ENCODE results near the gene UNC5C.
"Not testable (repeated sequence)": the region's sequence is repeated elsewhere in the genome, so short reads cannot be mapped to it uniquely, and the experiment has no call there.

Gene UNC5C

DNA sequence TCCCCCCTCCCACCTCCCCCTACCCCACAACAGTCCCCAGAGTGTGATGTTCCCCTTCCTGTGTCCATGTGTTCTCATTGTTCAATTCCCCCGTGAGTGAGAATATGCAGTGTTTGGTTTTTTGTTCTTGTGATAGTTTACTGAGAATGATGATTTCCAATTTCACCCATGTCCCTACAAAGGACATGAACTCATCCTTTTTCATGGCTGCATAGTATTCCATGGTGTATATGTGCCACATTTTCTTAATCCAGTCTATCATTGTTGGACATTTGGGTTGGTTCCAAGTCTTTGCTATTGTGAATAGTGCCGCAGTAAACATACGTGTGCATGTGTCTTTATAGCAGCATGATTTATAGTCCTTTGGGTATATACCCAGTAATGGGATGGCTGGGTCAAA, 377.4 kb downstream of the UNC5C start:
- DNase-seq (ENCODE audit: low read depth) = not testable (repeated sequence)

DNA sequence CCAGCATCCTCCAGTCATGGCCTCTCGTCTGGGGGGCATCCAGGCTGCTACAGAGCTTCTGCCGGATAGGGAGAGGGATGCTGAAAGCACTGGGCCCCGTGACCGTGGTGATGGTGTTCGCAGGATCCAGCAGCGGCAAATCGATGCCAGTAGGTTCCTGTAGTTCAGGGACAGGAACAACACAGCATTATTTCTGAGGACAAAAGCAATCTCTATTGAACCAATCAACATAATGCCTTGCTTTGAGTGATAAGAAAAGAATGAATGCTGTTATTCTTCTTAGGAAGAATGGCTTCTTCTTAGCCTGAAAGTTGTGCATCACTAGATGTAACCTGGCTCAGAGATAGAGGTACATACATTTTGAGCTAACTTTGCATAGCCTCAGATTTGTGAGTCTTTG, 378.6 kb downstream of the UNC5C start:
- no peak for DNase-seq (ENCODE audit: low read depth)

- DNase-seq (ENCODE audit: low read depth) = no peak
Observed at GRCh38 chr4:95167805-95168204, 381.0 kb downstream of the UNC5C start.

DNA sequence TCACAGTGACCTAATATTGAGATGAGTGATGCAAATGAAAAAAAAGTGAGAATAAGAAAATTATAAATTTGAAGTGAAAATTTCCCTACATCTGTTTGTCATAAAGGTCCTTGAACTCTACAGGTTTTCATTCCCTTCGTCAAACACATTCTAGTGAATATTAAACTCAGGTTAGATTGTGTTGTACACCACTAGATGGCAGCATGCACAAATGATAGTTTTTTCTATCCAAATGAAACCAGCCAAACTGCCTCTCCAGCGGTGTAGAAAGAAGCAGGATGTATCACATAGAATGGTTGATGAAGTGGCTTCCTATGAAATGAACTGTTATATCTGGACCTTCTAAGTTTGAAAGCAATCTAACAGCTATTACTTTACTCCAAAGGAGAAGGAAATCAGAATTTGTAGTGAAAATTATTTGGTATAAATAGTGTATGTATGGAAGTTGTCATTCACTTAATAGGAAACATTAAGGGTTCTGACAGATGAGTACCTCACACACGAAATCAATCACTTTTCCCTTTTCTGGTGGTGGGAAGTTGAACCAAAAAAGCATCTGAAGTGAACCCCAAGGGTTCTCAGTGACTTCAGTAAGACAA, 382.7 kb downstream of the UNC5C start:
- DNase-seq (ENCODE audit: low read depth) = no peak

GRCh38 chr4:95162867-95163266, 385.9 kb downstream of the UNC5C start:
- DNase-seq (ENCODE audit: low read depth) = no peak

GRCh38 chr4:95161781-95162469, 386.8 kb downstream of the UNC5C start:
- no peak for DNase-seq (ENCODE audit: low read depth)

GRCh38 chr4:95159384-95159783, 389.4 kb downstream of the UNC5C start:
- no peak for DNase-seq (ENCODE audit: low read depth)

GRCh38 chr4:95158626-95159025, 390.1 kb downstream of the UNC5C start:
- no peak for DNase-seq (ENCODE audit: low read depth)

DNA sequence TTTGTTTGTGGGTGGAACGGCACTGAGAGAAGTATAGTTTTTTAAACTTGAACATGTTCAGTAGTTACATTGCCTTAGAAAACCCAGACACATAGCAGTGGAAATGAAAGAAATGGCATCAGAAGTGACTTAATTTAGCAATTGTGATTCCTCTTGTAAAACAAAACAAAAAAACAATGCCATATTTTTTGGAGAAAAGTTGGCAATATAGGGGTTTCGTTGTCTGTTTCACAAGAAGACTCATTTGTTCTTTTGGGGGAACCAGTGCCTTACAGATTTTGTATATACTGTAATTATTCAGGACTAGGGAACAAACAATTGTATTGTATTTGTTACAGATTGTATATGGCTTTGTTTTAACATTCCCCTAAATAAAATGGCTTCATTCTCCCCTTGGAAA, 390.7 kb downstream of the UNC5C start:
- no peak for DNase-seq (ENCODE audit: low read depth)

DNA sequence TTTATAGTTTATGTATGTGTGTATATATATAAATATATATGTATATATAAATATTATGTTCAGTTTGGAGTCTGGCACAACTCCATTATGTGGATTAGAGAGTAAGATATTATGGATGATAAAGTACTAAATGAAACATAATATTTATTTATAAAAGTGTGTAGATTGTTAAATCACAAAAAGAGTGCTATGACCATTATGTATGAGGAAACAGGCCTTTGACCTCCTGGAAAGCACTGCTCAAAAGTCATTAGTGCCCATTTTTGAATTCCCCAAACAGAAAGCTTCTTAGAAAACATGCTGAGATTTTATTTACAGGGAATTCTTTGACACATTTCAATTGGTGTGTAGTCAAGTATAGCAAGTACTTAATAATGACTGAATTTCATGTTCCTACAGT, 391.2 kb downstream of the UNC5C start:
- DNase-seq (ENCODE audit: low read depth) = no peak

DNA sequence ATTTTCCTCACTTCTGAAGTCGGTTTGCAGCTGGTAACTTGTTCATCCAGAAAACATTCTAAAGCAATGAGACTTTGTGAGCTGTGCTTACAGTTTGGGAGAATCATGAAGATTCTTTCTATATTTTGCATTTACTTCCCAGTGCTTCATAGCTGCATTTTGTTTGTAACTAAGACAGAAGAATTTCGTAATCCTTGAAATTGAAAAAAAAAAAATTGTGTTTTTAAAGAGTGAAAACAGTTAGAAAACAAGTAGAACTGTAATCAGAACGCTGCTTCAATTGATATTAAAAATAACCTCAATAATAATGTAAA, 392.4 kb downstream of the UNC5C start:
- DNase-seq (ENCODE audit: low read depth) = no peak

DNA sequence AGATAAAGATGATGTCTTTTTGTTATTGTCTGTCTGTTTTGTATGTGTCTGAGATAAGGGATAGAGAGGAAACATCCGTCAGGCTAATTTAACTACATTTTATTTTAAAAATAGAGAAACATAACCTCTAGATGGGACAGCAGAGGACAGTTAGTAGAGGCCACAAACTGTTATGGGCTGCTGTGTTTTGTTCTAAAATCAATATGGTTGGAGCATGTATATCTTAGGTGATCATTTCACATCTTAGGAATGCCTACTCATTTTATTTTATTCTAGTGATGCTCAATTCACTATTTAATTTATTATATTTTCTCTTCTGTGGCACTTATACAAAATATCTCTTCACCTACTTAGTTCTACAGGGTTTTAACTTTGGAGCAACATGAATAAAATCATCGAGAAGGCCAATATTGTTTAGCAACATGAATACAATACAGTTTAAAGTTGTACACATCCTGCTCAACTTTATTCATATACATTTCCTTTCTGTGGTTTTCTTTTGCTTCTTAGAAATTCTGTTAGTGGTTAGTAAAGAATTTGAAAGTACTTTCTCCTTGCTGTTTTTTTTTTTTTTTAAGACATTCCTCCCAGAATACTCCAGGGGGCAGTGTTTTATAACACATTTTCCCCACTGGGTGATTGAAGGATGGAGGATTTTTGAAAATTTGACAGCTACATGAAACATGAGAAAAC, 392.9 kb downstream of the UNC5C start:
- DNase-seq (ENCODE audit: low read depth) = no peak

GRCh38 chr4:95153182-95153581, 395.6 kb downstream of the UNC5C start:
- DNase-seq (ENCODE audit: low read depth) = no peak

GRCh38 chr4:95151255-95151654, 397.5 kb downstream of the UNC5C start:
- no peak for DNase-seq (ENCODE audit: low read depth)

DNA sequence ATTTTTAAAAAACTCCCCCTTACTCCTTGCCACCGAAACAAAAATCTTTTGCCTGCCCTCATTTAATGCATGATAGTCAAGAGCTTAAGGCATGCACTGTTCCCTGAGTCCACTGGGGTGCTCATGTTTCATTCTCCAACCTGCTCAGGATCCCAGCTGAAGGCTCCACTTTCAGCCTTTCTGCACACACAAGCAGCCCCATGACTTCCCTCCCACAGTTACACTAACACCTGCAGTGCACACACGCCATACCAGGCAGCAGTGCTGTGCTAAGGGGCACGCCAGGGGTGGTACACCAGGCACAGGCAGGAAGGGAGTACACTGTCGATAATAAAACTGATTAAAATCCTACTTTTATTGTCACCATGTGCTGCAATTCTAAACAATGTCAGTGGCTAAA, 405.8 kb downstream of the UNC5C start:
- DNase-seq (ENCODE audit: low read depth) = no peak

DNA sequence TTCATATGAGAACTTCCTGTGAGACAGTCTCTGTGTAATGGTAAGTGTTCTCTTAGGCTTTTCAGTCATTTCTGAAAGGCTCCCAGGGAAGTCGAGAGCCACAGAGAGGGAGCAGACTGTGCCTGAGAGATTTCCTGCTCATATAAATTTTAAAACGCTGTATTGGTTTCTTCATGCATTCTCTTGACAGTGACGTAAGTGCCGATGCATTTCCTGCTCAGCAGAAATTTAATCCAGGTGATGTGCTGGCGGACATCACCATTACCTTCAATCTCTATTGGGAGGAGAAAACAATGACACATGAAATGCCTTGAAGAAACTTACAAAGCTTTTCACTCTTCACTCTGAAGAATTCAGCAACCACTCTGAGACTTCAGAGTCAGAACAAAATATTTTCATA, 407.4 kb downstream of the UNC5C start:
- no peak for DNase-seq (ENCODE audit: low read depth)

DNA sequence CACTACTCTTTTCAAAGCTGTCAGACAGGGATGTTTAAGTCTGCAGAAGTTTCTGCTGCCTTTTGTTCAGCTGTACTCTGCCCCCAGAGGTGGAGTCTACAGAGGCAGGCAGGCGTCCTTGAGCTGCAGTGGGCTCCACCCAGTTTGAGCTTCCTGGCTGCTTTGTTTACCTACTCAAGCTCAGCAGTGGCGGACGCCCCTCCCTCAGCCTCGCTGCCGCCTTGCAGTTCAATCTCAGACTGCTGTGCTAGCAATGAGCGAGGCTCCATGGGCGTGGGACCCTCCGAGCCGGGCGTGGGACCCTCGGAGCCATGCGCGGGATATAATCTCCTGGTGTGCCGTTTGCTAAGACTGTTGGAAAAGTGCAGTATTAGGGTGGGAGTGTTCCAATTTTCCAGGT, 409.3 kb downstream of the UNC5C start:
- DNase-seq (ENCODE audit: low read depth) = not testable (repeated sequence)

DNA sequence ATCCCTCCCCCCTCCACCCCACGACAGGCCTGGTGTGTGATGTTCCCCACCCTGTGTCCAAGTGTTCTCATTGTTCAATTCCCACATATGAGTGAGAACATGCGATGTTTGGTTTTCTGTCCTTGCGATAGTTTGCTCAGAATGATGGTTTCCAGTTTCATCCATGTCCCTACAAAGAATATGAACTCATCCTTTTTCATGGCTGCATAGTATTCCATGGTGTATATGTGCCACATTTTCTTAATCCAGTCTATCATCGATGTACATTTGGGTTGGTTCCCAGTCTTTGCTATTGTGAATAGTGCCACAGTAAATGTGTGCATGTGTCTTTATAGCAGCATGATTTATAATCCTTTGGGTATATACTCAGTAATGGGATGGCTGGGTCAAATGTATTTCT, 414.8 kb downstream of the UNC5C start:
- DNase-seq (ENCODE audit: low read depth) = not testable (repeated sequence)

- no peak for DNase-seq (ENCODE audit: low read depth)
Observed at GRCh38 chr4:95129821-95130311, 418.9 kb downstream of the UNC5C start.

DNA sequence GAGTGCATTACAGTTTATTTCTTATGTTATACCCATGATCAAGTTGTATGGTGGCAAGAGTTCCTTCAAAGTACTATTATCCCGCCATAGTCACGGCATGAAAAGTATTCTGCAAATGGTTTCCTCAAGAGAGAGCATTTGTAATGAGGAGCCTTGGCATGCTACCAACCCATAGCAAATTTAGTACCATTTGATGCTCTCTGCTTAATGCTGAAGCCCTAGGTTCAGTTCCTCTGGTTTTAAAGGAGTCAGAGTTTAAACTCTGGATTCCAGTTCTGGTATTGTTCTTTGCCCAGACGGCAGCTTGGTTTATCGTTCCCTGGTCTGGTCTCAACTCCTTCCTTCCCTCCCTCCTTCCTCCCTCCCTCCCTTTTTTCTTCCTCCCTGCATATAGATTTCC, 419.7 kb downstream of the UNC5C start:
- no peak for DNase-seq (ENCODE audit: low read depth)

DNA sequence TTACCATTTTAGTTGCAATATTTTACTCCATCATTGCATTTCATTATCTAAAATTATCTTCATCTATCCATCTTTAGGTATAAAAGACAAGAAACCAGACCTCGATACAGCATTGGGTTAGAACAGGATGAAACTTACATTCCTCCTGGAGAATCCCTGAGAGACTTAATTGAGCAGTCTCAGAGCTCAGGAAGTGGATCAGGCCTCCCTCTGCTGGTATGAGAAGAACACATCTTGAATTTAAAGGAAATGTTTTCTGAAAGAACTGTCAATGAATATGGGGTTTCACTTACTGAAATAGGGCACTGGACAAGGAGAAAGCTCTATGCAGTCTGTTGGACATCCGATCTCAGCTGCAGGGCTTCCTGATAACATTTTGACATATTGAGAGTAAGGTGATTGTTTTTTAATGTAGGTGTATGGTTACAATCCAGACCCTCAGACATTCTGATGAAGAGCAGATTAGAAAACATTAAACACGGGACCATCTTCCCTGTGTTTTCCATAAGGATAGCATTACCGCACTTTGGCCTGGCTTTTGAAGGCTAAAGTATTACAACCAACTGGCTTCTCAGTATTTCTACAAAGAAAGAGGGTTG, 423.8 kb downstream of the UNC5C start:
- no peak for DNase-seq (ENCODE audit: low read depth)

- no peak for DNase-seq (ENCODE audit: low read depth)
Observed at GRCh38 chr4:95122001-95122400, 426.8 kb downstream of the UNC5C start.

GRCh38 chr4:95120456-95120855, 428.3 kb downstream of the UNC5C start:
- DNase-seq (ENCODE audit: low read depth) = no peak
